ENCODE data around the gene GUCA1A.
A peak's percentile ranks its signal among the peaks of the same experiment; 100 is the strongest.

GUCA1A gene

GRCh38 chr6:42197555-42198362, 24.6 kb downstream of the GUCA1A start:
- peak; percentile 26 for ATAC-seq
- TF ChIP-seq ZFP3 (CRISPR knock-in tag; IDR thresholded peaks at IDR 0.05) (peak; percentile 25; the same call in 1 of the 2 replicates), ZNF565 (CRISPR knock-in tag; conservative IDR thresholded peaks at IDR 0.05; ENCODE audit: low read depth) (no peak)

- ATAC-seq, result peak; percentile 40
- TF ChIP-seq CREB5 (CRISPR knock-in tag; IDR thresholded peaks at IDR 0.05; ENCODE audit: low read depth) (no peak), PPARA (CRISPR knock-in tag; IDR thresholded peaks at IDR 0.05; ENCODE audit: borderline replicate concordance) (no peak), ISL1 (CRISPR knock-in tag; IDR thresholded peaks at IDR 0.05) (peak; percentile 55), RARB (CRISPR knock-in tag; IDR thresholded peaks at IDR 0.05) (no peak), ZC3H10 (CRISPR knock-in tag; IDR thresholded peaks at IDR 0.05) (no peak), ZNF565 (CRISPR knock-in tag; conservative IDR thresholded peaks at IDR 0.05; ENCODE audit: low read depth) (peak; percentile 94), CSDC2 (CRISPR knock-in tag; IDR thresholded peaks at IDR 0.05) (no peak), ZFP3 (CRISPR knock-in tag; IDR thresholded peaks at IDR 0.05) (peak; percentile 68; the same call in 1 of the 2 replicates), ESRRG (CRISPR knock-in tag; IDR thresholded peaks at IDR 0.05) (no peak), BACH2 (CRISPR knock-in tag; IDR thresholded peaks at IDR 0.05; ENCODE audit: borderline replicate concordance) (no peak), ZNF70 (CRISPR knock-in tag; IDR thresholded peaks at IDR 0.05) (no peak), ZFP30 (CRISPR knock-in tag; IDR thresholded peaks at IDR 0.05) (no peak), SNAI2 (CRISPR knock-in tag; IDR thresholded peaks at IDR 0.05) (peak; percentile 58), ARNTL (CRISPR knock-in tag; IDR thresholded peaks at IDR 0.05; ENCODE audit: borderline replicate concordance, low read depth) (no peak), CSRNP3 (CRISPR knock-in tag; IDR thresholded peaks at IDR 0.05) (no peak), POU6F1 (CRISPR knock-in tag; IDR thresholded peaks at IDR 0.05; ENCODE audit: borderline replicate concordance, low read depth) (no peak), OSR1 (CRISPR knock-in tag; IDR thresholded peaks at IDR 0.05) (no peak), TOX (CRISPR knock-in tag; IDR thresholded peaks at IDR 0.05; ENCODE audit: borderline replicate concordance) (no peak), TCF4 (CRISPR knock-in tag; IDR thresholded peaks at IDR 0.05; ENCODE audit: borderline replicate concordance) (no peak), GLIS3 (CRISPR knock-in tag; IDR thresholded peaks at IDR 0.05) (no peak), ZNF8 (CRISPR knock-in tag; IDR thresholded peaks at IDR 0.05) (no peak)
- TF ChIP-seq, protein P1, sequence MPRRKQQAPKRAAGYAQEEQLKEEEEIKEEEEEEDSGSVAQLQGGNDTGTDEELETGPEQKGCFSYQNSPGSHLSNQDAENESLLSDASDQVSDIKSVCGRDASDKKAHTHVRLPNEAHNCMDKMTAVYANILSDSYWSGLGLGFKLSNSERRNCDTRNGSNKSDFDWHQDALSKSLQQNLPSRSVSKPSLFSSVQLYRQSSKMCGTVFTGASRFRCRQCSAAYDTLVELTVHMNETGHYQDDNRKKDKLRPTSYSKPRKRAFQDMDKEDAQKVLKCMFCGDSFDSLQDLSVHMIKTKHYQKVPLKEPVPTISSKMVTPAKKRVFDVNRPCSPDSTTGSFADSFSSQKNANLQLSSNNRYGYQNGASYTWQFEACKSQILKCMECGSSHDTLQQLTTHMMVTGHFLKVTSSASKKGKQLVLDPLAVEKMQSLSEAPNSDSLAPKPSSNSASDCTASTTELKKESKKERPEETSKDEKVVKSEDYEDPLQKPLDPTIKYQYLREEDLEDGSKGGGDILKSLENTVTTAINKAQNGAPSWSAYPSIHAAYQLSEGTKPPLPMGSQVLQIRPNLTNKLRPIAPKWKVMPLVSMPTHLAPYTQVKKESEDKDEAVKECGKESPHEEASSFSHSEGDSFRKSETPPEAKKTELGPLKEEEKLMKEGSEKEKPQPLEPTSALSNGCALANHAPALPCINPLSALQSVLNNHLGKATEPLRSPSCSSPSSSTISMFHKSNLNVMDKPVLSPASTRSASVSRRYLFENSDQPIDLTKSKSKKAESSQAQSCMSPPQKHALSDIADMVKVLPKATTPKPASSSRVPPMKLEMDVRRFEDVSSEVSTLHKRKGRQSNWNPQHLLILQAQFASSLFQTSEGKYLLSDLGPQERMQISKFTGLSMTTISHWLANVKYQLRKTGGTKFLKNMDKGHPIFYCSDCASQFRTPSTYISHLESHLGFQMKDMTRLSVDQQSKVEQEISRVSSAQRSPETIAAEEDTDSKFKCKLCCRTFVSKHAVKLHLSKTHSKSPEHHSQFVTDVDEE (CRISPR knock-in tag; IDR thresholded peaks at IDR 0.05), result 0 out of 2 replicates have a peak, but pooled peaks have one; percentile 53
- TF ChIP-seq, protein P2, sequence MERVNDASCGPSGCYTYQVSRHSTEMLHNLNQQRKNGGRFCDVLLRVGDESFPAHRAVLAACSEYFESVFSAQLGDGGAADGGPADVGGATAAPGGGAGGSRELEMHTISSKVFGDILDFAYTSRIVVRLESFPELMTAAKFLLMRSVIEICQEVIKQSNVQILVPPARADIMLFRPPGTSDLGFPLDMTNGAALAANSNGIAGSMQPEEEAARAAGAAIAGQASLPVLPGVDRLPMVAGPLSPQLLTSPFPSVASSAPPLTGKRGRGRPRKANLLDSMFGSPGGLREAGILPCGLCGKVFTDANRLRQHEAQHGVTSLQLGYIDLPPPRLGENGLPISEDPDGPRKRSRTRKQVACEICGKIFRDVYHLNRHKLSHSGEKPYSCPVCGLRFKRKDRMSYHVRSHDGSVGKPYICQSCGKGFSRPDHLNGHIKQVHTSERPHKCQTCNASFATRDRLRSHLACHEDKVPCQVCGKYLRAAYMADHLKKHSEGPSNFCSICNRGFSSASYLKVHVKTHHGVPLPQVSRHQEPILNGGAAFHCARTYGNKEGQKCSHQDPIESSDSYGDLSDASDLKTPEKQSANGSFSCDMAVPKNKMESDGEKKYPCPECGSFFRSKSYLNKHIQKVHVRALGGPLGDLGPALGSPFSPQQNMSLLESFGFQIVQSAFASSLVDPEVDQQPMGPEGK (CRISPR knock-in tag; IDR thresholded peaks at IDR 0.05; ENCODE audit: borderline replicate concordance), result no peak; the same call in 1 of the 2 replicates
These were observed 26.2 kb downstream of the GUCA1A start for GRCh38 chr6:42199106-42199981.

Measured in SK-N-SH treated with all-trans-retinoic acid at 6 μM for 48 hours (cell line).